Measurements from ENCODE around the gene CTSF. TPM values are rescaled to one million over a fixed set of nuclear protein-coding genes. Genes with fewer than 3 reads are reported as not detected.
A peak's percentile ranks its signal among the peaks of the same experiment; 100 is the strongest.
"Not testable (repeated sequence)": the region's sequence is repeated elsewhere in the genome, so short reads cannot be mapped to it uniquely, and the experiment has no call there.

CTSF gene
- total RNA-seq, 1 donor from 2014 or later: 1.6 TPM

DNA sequence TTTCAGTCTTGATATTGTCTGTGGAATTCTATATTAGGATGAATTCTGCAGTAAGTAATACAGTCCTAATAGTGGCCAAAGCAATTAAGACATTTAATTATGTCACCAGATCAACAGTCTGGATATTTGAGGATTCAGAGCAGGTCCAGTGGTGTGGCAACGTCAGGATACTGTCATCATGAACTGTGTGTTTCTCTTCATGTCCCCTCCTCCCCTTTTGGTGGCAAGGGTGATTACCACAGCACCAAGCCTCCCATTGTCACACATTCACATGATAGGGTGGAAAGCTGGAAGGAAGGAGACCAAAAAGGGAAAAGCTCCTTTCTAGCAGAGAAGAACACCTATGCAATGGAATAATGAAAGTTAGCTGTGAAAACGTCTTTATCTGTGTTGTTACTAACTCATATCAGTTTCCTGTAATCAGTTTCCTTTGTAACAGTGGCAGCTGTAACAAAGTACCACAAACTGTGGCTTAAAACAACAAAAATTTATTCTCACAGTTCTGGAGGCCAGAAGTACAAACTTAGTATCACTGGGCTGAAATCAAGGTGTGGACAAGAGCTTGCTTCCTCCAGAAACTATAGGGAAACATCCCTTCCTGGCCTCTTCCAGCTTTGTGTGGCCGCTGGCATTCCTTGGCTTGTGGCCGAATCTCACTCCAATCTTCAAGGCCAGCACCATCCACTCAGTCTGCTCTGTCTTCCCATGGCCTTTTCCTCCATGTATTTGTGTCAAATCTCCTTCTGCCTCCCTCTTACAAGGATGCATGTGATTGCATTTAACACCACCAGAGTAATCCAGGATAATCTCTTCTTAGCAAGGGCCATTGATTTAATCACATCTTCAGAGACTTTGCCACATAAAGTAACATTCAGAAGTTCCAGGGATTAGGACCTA lies 41.6 kb upstream of the CTSF start:
- Histone ChIP-seq H3K4me3 (ENCODE audit: low read depth, low read length) (no peak overlapping the region), H3K36me3 (ENCODE audit: control insufficient read depth, insufficient read depth, low read length) (peaks cover 6% of the 10 kb centered on the region), H3K27me3 (ENCODE audit: control insufficient read depth, insufficient read depth, low read length) (no peaks in the 10 kb centered on the region)
- FAIRE-seq (no peak), DNase-seq (ENCODE audit: low read depth) (no peak)
- TF ChIP-seq, protein P1, sequence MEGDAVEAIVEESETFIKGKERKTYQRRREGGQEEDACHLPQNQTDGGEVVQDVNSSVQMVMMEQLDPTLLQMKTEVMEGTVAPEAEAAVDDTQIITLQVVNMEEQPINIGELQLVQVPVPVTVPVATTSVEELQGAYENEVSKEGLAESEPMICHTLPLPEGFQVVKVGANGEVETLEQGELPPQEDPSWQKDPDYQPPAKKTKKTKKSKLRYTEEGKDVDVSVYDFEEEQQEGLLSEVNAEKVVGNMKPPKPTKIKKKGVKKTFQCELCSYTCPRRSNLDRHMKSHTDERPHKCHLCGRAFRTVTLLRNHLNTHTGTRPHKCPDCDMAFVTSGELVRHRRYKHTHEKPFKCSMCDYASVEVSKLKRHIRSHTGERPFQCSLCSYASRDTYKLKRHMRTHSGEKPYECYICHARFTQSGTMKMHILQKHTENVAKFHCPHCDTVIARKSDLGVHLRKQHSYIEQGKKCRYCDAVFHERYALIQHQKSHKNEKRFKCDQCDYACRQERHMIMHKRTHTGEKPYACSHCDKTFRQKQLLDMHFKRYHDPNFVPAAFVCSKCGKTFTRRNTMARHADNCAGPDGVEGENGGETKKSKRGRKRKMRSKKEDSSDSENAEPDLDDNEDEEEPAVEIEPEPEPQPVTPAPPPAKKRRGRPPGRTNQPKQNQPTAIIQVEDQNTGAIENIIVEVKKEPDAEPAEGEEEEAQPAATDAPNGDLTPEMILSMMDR (IDR thresholded peaks at IDR 0.05; ENCODE audit: insufficient read depth, low read length, severe bottlenecking): no peak

DNA sequence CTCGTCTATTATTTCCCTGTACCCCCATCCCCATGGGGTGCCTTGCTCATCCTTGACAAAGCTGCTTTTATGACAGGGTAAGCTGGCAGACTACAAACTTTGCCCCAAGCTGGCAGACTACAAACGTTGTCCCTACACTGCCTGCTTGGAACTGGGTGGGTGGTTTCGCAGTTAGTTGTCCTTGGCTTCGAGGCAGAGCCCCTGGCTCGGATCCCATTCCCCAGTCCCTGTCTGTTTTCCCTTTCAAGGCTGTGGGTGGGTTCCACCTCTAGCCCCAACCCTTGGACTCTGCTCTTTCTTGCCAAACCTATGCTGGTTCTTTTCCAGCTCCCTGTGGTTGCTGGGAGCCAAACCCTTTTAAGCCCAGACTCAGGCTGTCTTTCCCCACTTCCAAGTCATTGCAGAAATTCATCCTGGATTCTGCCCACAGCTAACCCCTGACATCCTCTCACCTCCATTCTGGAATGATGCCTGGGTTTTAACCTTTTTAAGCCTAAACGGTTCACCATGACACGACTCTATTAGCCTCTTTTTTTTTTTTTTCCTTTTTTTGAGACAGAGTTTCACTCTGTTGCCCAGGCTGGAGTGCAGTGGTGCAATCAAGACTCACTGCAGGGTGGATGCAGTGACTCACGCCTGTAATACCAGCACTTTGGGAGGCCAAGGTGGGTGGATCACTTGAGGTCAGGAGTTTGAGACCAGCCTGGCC lies 38.9 kb upstream of the CTSF start:
- FAIRE-seq (no peak), DNase-seq (ENCODE audit: low read depth) (peak; percentile 28)
- Histone ChIP-seq H3K27me3 (ENCODE audit: control insufficient read depth, insufficient read depth, low read length) (no peaks in the 10 kb centered on the region), H3K4me3 (ENCODE audit: low read depth, low read length) (no peak overlapping the region), H3K36me3 (ENCODE audit: control insufficient read depth, insufficient read depth, low read length) (peaks cover 10% of the 10 kb centered on the region)
- TF ChIP-seq, protein P1 (IDR thresholded peaks at IDR 0.05; ENCODE audit: insufficient read depth, low read length, severe bottlenecking): no peak

DNA sequence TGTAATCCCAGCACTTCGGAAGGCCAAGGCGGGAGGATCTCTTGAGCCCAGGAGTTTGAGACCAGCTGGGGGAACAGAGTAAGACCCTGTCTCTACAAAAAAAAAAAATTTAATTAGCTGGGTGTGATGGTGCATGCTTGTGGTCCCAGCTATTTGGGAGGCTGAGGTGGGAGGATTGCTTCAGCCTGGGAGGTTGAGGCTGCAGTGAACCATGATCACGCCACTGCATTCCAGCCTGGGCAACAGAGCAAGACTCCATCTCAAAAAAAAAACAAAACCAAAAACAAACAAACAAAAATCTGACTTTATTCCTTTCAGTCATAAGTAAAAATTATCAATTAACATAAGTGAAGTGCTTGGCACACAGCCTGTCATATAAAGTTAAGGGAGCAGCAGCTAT lies 38.2 kb upstream of the CTSF start:
- DNase-seq (ENCODE audit: low read depth); H3K27me3 ChIP-seq (ENCODE audit: control insufficient read depth, insufficient read depth, low read length); H3K36me3 ChIP-seq (ENCODE audit: control insufficient read depth, insufficient read depth, low read length); FAIRE-seq; H3K4me3 ChIP-seq (ENCODE audit: low read depth, low read length): not testable (repeated sequence)

DNA sequence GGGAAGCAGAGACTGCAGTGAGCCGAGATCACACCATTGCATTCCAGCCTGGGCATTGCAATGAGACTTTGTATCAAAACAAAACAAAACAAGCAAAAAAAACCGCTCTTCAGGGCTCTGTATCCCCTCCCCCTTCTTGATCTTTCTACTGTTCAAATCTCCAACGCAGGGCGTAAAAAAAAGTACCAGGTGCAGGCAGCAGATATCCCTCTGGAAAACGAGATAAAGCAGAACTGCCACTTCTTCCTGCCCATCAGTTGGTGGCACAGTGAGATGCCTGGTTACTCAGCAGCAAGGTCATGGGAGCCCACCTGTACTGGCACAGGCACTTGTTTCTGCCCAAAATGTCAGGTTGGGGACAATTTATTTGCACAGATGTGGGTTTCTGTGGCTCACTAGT lies 35.7 kb upstream of the CTSF start:
- TF ChIP-seq, protein P1 (IDR thresholded peaks at IDR 0.05; ENCODE audit: insufficient read depth, low read length, severe bottlenecking): no peak
- DNase-seq (ENCODE audit: low read depth) (no peak), FAIRE-seq (no peak)
- peaks cover 16% of the 10 kb centered on the region for H3K36me3 ChIP-seq (ENCODE audit: control insufficient read depth, insufficient read depth, low read length)
- no peak overlapping the region for H3K4me3 ChIP-seq (ENCODE audit: low read depth, low read length)
- no peaks in the 10 kb centered on the region for H3K27me3 ChIP-seq (ENCODE audit: control insufficient read depth, insufficient read depth, low read length)

DNA sequence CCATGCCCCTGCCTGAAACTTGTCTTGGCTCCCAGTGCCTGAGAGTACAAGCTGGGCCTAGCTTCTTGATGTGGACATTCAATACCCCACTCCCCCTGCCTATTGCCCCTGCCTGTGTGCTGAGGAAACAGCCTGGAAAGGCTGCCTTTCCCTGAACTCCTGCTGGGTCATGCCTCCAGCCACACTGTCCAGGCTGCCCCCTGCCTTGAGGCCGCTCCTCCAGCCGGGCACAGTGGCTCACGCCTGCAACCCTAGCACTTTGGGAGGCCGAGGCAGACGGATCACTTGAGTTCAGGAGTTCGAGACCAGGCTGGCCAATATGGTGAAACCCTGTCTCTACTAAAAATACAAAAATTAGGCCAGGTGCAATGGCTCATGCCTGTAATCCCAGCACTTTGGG lies 34.7 kb upstream of the CTSF start:
- TF ChIP-seq, protein P1 (IDR thresholded peaks at IDR 0.05; ENCODE audit: insufficient read depth, low read length, severe bottlenecking): no peak
- peaks cover 16% of the 10 kb centered on the region for H3K36me3 ChIP-seq (ENCODE audit: control insufficient read depth, insufficient read depth, low read length)
- no peak overlapping the region for H3K4me3 ChIP-seq (ENCODE audit: low read depth, low read length)
- FAIRE-seq: no peak
- DNase-seq (ENCODE audit: low read depth): no peak
- H3K27me3 ChIP-seq (ENCODE audit: control insufficient read depth, insufficient read depth, low read length): no peaks in the 10 kb centered on the region

DNA sequence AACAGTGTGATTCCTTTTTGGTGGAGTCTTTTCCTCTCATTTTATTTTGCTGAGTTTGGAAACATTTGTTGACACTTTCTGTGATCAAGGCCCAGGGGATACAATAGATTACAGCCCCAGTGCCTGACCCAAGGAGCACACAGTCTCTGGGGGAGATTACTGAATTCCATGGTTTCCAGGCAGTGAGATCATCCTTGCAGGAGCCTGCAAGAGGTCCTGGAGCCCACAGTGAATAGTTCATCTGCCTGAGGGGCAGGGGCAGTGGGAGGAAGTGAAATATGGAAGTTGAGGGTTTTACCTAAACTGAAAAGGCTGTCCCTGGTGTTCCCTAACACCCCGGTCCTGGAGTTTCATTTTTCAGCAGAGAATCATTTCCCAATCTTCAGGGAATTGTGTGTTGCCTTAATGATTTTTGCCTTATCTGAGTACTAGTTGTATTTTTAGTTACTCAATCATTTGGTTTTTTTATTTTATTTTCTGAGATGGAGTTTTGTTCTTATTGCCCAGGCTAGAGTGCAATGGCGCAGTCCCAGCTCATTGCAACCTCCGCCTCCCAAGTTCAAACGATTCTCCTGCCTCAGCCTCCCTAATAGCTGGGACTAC lies 32.3 kb upstream of the CTSF start:
- Histone ChIP-seq H3K4me3 (ENCODE audit: low read depth, low read length) (no peak overlapping the region), H3K36me3 (ENCODE audit: control insufficient read depth, insufficient read depth, low read length) (peaks cover 13% of the 10 kb centered on the region), H3K27me3 (ENCODE audit: control insufficient read depth, insufficient read depth, low read length) (no peaks in the 10 kb centered on the region)
- no peak for DNase-seq (ENCODE audit: low read depth)
- no peak for FAIRE-seq
- TF ChIP-seq, protein P1 (IDR thresholded peaks at IDR 0.05; ENCODE audit: insufficient read depth, low read length, severe bottlenecking): no peak
